CD4-positive, alpha-beta T cell (primary cell): ENCODE results near the gene TBX15. TPM values are rescaled to one million over a fixed set of nuclear protein-coding genes. Genes with fewer than 3 reads are reported as not detected.

Experiments
- ATAC-seq: fragments of 200-7000 bp; cut with Tn5 transposase; one replicate; pipeline ENCODE4 v1.10.0; 2022; ENCODE audit warnings: mild to moderate bottlenecking; ENCODE audit not compliant: poor library complexity
- CTCF ChIA-PET: fragments of 350-600 bp; sonication (Branson Sonifier 250); formaldehyde crosslinking; loops from one replicate; lab custom pipeline; 2021; ENCODE audit warnings: antibody characterized with exemption, inconsistent platforms; lab: Charles Lee
- POLR2A ChIA-PET: fragments of 350-600 bp; sonication (Branson Sonifier 250); formaldehyde crosslinking; loops from one replicate; lab custom pipeline; 2021; ENCODE audit warnings: antibody characterized with exemption, inconsistent platforms; lab: Charles Lee
- DNase-seq, 14 experiments: peaks; one replicate each; pipeline ENCODE4 v3.0.0-alpha.2; 2013 to 2020; ENCODE audit warnings: mixed read lengths in 2 of 14
- H3K27ac ChIP-seq, 2 donors: one replicate each; pipeline versions ENCODE4 v1.5.1 to v1.7.0; 2013; ENCODE audit warnings: low read length in 2 of 2, low read depth in 1 of 2, mild to moderate bottlenecking in 1 of 2
- H3K27me3 ChIP-seq, 2 experiments: 1 replicate in 1 of 2; 2 replicates in 1 of 2; pipeline versions ENCODE4 v1.6.1 to v1.7.0; 2013; ENCODE audit warnings: low read length in 2 of 2, control low read depth in 1 of 2, mild to moderate bottlenecking in 1 of 2, moderate library complexity in 1 of 2; ENCODE audit not compliant: insufficient read depth in 2 of 2, control insufficient read depth in 1 of 2
- H3K36me3 ChIP-seq: one replicate; pipeline ENCODE4 v1.6.1; 2013; ENCODE audit warnings: low read length, control low read depth; ENCODE audit not compliant: insufficient read depth
- H3K4me1 ChIP-seq: one replicate; pipeline ENCODE4 v1.6.1; 2013; ENCODE audit warnings: low read length, control low read depth; ENCODE audit not compliant: insufficient read depth
- H3K4me3 ChIP-seq: one replicate; pipeline ENCODE4 v1.5.1; 2013; ENCODE audit warnings: mild to moderate bottlenecking, low read length, moderate library complexity
- H3K9me3 ChIP-seq, 2 experiments: 1 replicate in 1 of 2; 2 replicates in 1 of 2; pipeline versions ENCODE4 v1.6.1 to v1.7.0; 2013; ENCODE audit warnings: low read length in 2 of 2, mild to moderate bottlenecking in 2 of 2, control low read depth in 1 of 2, moderate library complexity in 1 of 2; ENCODE audit not compliant: control insufficient read depth in 1 of 2, insufficient read depth in 1 of 2
- H3K27ac Mint-ChIP-seq: one replicate; pipeline ENCODE4 v1.8.0; 2020; ENCODE audit warnings: mixed read lengths
- H3K27me3 Mint-ChIP-seq: one replicate; pipeline ENCODE4 v1.8.0; 2021; ENCODE audit warnings: mixed read lengths
- H3K36me3 Mint-ChIP-seq: one replicate; pipeline ENCODE4 v1.8.0; 2021; ENCODE audit warnings: low read depth, mixed read lengths
- H3K4me1 Mint-ChIP-seq: one replicate; pipeline ENCODE4 v1.8.0; 2021; ENCODE audit warnings: low read depth, mixed read lengths
- H3K4me3 Mint-ChIP-seq: one replicate; pipeline ENCODE4 v1.8.0; 2020; ENCODE audit warnings: mild to moderate bottlenecking, mixed read lengths
- H3K9me3 Mint-ChIP-seq: one replicate; pipeline ENCODE4 v1.8.0; 2020; ENCODE audit warnings: mixed read lengths
- CTCF ChIP-seq: fragments of 200-600 bp; IDR thresholded peaks from one replicate; pipeline ENCODE4 v1.8.0; 2022; ENCODE audit warnings: antibody characterized with exemption, mild to moderate bottlenecking
- intact Hi-C, 2 experiments: fragments of 100-400 bp; cut with DNase I in 1 of 2; cut with micrococcal nuclease in 1 of 2; formaldehyde crosslinking; loops; one replicate each; pipeline versions ENCODE4 v1.15.1 to v1.9.0; 2023 to 2025; cut with DNase I, micrococcal nuclease
- total RNA-seq, 174 experiments: library from RNA in 2 of 174; stranded (reverse) in 2 of 174; gene quantifications; one replicate each; pipeline ENCODE4 v1.2.3 and lab custom pipeline; 2021 to 2026

TBX15 gene
- total RNA-seq, 2 experiments from 2014 or later: not detected

GRCh38 chr1:118992868-118993699 lies 4.9 kb upstream of the TBX15 start:
- TF ChIP-seq CTCF: no peak
- POLR2A ChIA-PET: no interaction called here
- peaks cover 91 to 98% of the 10 kb centered on the region in 2 experiments for H3K27me3 ChIP-seq
- Mint-ChIP-seq H3K36me3 (no peaks in the 10 kb centered on the region), H3K4me3 (no peak overlapping the region), H3K27ac (no peak overlapping the region), H3K4me1 (no peaks in the 10 kb centered on the region), H3K27me3 (peaks cover 87% of the 10 kb centered on the region), H3K9me3 (peaks cover 3% of the 10 kb centered on the region)
- no peaks in the 10 kb centered on the region for H3K36me3 ChIP-seq
- DNase-seq: no peak
- no peak overlapping the region for H3K4me3 ChIP-seq
- H3K4me1 ChIP-seq: no peaks in the 10 kb centered on the region
- intact Hi-C loops: no loop called here
- peaks cover 8 to 56% of the 10 kb centered on the region in 2 experiments for H3K9me3 ChIP-seq
- no peak overlapping the region for H3K27ac ChIP-seq
- CTCF ChIA-PET: no interaction called here
- no peak for ATAC-seq

GRCh38 chr1:118992237-118992825 lies 4.2 kb upstream of the TBX15 start:
- Mint-ChIP-seq H3K36me3 (no peaks in the 10 kb centered on the region), H3K4me1 (no peaks in the 10 kb centered on the region), H3K27me3 (peaks cover 86% of the 10 kb centered on the region), H3K9me3 (peaks cover 3% of the 10 kb centered on the region), H3K4me3 (no peak overlapping the region), H3K27ac (no peak overlapping the region)
- Histone ChIP-seq H3K9me3 (peaks cover 8 to 59% of the 10 kb centered on the region in 2 experiments), H3K27ac (no peak overlapping the region), H3K4me3 (no peak overlapping the region), H3K27me3 (peaks cover 94 to 98% of the 10 kb centered on the region in 2 experiments), H3K36me3 (no peaks in the 10 kb centered on the region), H3K4me1 (peaks cover 5% of the 10 kb centered on the region)
- DNase-seq (no peak), ATAC-seq (no peak)
- CTCF ChIA-PET: no interaction called here
- no peak for TF ChIP-seq CTCF
- intact Hi-C loops: no loop called here
- POLR2A ChIA-PET: no interaction called here

- peaks cover 3% of the 10 kb centered on the region for H3K9me3 Mint-ChIP-seq
- POLR2A ChIA-PET: no interaction called here
- H3K4me1 Mint-ChIP-seq: peaks cover 7% of the 10 kb centered on the region
- H3K4me3 Mint-ChIP-seq: no peak overlapping the region
- no peak for TF ChIP-seq CTCF
- H3K9me3 ChIP-seq: peaks cover 8 to 65% of the 10 kb centered on the region in 2 experiments
- no peaks in the 10 kb centered on the region for H3K36me3 ChIP-seq
- H3K4me1 ChIP-seq: peaks cover 5% of the 10 kb centered on the region
- no peaks in the 10 kb centered on the region for H3K36me3 Mint-ChIP-seq
- intact Hi-C loops: no loop called here
- peaks cover 89% of the 10 kb centered on the region for H3K27me3 Mint-ChIP-seq
- H3K4me3 ChIP-seq: no peak overlapping the region
- H3K27me3 ChIP-seq: peaks cover 98 to 99% of the 10 kb centered on the region in 2 experiments
- H3K27ac ChIP-seq: no peak overlapping the region
- DNase-seq: no peak
- no peak overlapping the region for H3K27ac Mint-ChIP-seq
- ATAC-seq: no peak
- CTCF ChIA-PET: no interaction called here
Measured at GRCh38 chr1:118991448-118991847, 3.3 kb upstream of the TBX15 start.
